HepG2 (cell line): ENCODE results near the gene UGGT1. TPM values are rescaled to one million over a fixed set of nuclear protein-coding genes. Genes with fewer than 3 reads are reported as not detected.

ENCODE experiments used
- DPF2 ChIP-seq: sonication (generic); formaldehyde crosslinking; IDR thresholded peaks from 2 replicates; pipeline ENCODE4 v1.4.0; 2020; ENCODE audit warnings: mild to moderate bottlenecking, low read depth, missing genetic modification reagents, borderline replicate concordance
- FOXP1 ChIP-seq, 2 experiments: fragments of 450-650 bp in 1 of 2; IDR thresholded peaks; 2 replicates each; pipeline ENCODE4 v1.6.1; 2017 to 2018; ENCODE audit warnings: antibody characterized with exemption in 1 of 2
- GFI1 ChIP-seq: sonication (generic); formaldehyde crosslinking; IDR thresholded peaks from 2 replicates; pipeline ENCODE4 v1.5.0; 2020; ENCODE audit warnings: missing genetic modification reagents, mild to moderate bottlenecking, borderline replicate concordance
- IKZF4 ChIP-seq: sonication (generic); formaldehyde crosslinking; IDR thresholded peaks from 2 replicates; pipeline ENCODE4 v1.5.1; 2020; ENCODE audit warnings: borderline replicate concordance, mild to moderate bottlenecking, low read depth, missing genetic modification reagents; ENCODE audit errors: not compliant biosample characterization
- KDM4B ChIP-seq: sonication (generic); formaldehyde crosslinking; IDR thresholded peaks from 2 replicates; pipeline ENCODE4 v1.4.0; 2020; ENCODE audit warnings: missing genetic modification reagents
- NR1H2 ChIP-seq: sonication (generic); formaldehyde crosslinking; IDR thresholded peaks from 2 replicates; pipeline ENCODE4 v1.8.1; 2022; ENCODE audit warnings: low read depth, missing genetic modification reagents, borderline replicate concordance
- WIZ ChIP-seq: sonication (generic); formaldehyde crosslinking; IDR thresholded peaks from 2 replicates; pipeline ENCODE4 v1.5.1; 2020; ENCODE audit warnings: mild to moderate bottlenecking, missing genetic modification reagents
- ZBTB7A ChIP-seq: sonication (generic); formaldehyde crosslinking; IDR thresholded peaks from 2 replicates; pipeline ENCODE4 v1.8.0; 2022; ENCODE audit warnings: mild to moderate bottlenecking, missing genetic modification reagents
- ZFP37 ChIP-seq: sonication (generic); formaldehyde crosslinking; IDR thresholded peaks from 2 replicates; pipeline ENCODE4 v1.4.0; 2020; ENCODE audit warnings: missing genetic modification reagents, borderline replicate concordance
- ZKSCAN1 ChIP-seq: fragments of 150-350 bp; IDR thresholded peaks from 2 replicates; pipeline ENCODE4 v1.6.1; 2014; ENCODE audit warnings: low read length
- ZNF432 ChIP-seq: sonication (generic); formaldehyde crosslinking; IDR thresholded peaks from 2 replicates; pipeline ENCODE4 v1.5.0; 2020; ENCODE audit warnings: missing genetic modification reagents, mild to moderate bottlenecking, borderline replicate concordance
- ZNF510 ChIP-seq: sonication (generic); formaldehyde crosslinking; IDR thresholded peaks from 2 replicates; pipeline ENCODE4 v1.4.0; 2020; ENCODE audit warnings: low read depth, mild to moderate bottlenecking, missing genetic modification reagents
- polyA plus RNA-seq, 8 experiments: library from polyadenylated mRNA; depleted of rRNA in 3 of 8; stranded (reverse) in 7 of 8; unstranded in 1 of 8; fragments of >200 nt; fragmentation: Illumina TruSeq in 4 of 8; extraction: Trizol in 4 of 8; gene quantifications; 2 replicates each; pipeline versions ENCODE4 v1.2.1 to v1.2.3, GENCODE V29; 2011 to 2016; ENCODE audit warnings: low read depth in 4 of 8, missing spikeins in 1 of 8, mixed read lengths in 1 of 8; ENCODE audit not compliant: insufficient read depth in 1 of 8
- total RNA-seq, 5 experiments: library from RNA; depleted of rRNA; stranded (reverse); fragments of >200 nt; fragmentation: Illumina TruSeq; extraction: Trizol; gene quantifications; 2 replicates each; pipeline ENCODE4 v1.2.3, GENCODE V29; 2016; ENCODE audit warnings: low read depth in 1 of 5
- TF ChIP-seq, protein P1 (sequence below): sonication (generic); formaldehyde crosslinking; IDR thresholded peaks from 2 replicates; pipeline ENCODE4 v1.9.0; 2021; ENCODE audit warnings: missing genetic modification reagents, borderline replicate concordance
- TF ChIP-seq, protein P2 (sequence below): sonication (generic); formaldehyde crosslinking; IDR thresholded peaks from 2 replicates; pipeline ENCODE4 v1.4.0; 2020; ENCODE audit warnings: missing genetic modification reagents
- TF ChIP-seq, protein P3 (sequence below): sonication (generic); formaldehyde crosslinking; IDR thresholded peaks from 2 replicates; pipeline ENCODE4 v1.4.0; 2020; ENCODE audit warnings: missing genetic modification reagents, borderline replicate concordance
- TF ChIP-seq, protein P4 (sequence below): sonication (generic); formaldehyde crosslinking; IDR thresholded peaks from 2 replicates; pipeline ENCODE4 v1.4.0; 2020; ENCODE audit warnings: missing genetic modification reagents
- TF ChIP-seq, protein P5 (sequence below): sonication (generic); formaldehyde crosslinking; IDR thresholded peaks from 2 replicates; pipeline ENCODE4 v1.5.0; 2020; ENCODE audit warnings: missing genetic modification reagents

UGGT1 gene
- total and polyA plus RNA-seq, 2 of the 13 experiments (the other 11 are each of a cell fraction or from before 2014, with no cell fraction given) = 35.8 to 83.2 TPM

DNA sequence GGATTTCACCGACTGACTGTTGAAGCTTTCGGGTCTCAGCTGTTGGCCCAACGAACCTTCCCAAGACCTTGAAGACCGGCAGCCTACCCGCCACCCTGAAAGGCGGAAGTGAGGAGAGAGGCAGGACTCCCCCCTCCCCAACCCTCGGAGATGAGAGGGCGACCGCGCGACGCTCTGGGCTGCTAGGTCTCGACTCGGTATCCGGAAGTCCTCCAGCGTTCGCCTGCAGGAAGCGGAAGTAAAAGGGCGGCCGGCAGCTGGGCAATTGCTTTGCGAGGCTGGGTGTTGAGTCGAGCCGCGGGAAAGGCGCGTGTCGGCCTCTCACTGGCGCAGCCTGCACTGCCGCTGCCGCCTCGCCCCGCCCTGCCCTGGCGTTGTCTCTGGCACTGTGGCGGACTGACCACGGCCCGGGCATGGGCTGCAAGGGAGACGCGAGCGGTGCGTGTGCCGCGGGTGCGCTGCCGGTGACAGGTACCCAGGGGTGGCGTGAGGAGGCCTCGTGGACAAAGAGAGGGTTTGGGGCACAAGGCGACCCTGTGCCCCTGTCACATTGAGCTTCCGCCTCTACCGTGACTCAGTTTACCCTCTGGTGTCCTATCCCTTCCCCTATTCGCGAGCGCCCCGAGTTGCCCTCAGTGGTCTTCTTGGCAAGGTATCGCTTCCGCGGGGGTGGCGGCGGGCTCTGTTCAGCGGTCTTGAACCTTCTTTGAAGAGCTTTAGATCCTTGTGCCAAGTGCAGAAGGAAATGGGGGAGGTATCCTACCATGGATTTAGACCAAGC is at the start of gene UGGT1 (continued):
- TF ChIP-seq, protein P1, sequence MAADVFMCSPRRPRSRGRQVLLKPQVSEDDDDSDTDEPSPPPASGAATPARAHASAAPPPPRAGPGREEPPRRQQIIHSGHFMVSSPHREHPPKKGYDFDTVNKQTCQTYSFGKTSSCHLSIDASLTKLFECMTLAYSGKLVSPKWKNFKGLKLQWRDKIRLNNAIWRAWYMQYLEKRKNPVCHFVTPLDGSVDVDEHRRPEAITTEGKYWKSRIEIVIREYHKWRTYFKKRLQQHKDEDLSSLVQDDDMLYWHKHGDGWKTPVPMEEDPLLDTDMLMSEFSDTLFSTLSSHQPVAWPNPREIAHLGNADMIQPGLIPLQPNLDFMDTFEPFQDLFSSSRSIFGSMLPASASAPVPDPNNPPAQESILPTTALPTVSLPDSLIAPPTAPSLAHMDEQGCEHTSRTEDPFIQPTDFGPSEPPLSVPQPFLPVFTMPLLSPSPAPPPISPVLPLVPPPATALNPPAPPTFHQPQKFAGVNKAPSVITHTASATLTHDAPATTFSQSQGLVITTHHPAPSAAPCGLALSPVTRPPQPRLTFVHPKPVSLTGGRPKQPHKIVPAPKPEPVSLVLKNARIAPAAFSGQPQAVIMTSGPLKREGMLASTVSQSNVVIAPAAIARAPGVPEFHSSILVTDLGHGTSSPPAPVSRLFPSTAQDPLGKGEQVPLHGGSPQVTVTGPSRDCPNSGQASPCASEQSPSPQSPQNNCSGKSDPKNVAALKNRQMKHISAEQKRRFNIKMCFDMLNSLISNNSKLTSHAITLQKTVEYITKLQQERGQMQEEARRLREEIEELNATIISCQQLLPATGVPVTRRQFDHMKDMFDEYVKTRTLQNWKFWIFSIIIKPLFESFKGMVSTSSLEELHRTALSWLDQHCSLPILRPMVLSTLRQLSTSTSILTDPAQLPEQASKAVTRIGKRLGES = no peak
- 0 out of 2 replicates have a peak, but pooled peaks have one; percentile 26 for TF ChIP-seq DPF2 (CRISPR knock-in tag)
- TF ChIP-seq IKZF4 = peak; percentile 64
- TF ChIP-seq FOXP1 (IDR thresholded peaks at IDR 0.05) = no peak
- no peak; the same call in 1 of the 2 replicates for TF ChIP-seq FOXP1 (CRISPR knock-in tag; IDR thresholded peaks at IDR 0.05)
- TF ChIP-seq, protein P2, sequence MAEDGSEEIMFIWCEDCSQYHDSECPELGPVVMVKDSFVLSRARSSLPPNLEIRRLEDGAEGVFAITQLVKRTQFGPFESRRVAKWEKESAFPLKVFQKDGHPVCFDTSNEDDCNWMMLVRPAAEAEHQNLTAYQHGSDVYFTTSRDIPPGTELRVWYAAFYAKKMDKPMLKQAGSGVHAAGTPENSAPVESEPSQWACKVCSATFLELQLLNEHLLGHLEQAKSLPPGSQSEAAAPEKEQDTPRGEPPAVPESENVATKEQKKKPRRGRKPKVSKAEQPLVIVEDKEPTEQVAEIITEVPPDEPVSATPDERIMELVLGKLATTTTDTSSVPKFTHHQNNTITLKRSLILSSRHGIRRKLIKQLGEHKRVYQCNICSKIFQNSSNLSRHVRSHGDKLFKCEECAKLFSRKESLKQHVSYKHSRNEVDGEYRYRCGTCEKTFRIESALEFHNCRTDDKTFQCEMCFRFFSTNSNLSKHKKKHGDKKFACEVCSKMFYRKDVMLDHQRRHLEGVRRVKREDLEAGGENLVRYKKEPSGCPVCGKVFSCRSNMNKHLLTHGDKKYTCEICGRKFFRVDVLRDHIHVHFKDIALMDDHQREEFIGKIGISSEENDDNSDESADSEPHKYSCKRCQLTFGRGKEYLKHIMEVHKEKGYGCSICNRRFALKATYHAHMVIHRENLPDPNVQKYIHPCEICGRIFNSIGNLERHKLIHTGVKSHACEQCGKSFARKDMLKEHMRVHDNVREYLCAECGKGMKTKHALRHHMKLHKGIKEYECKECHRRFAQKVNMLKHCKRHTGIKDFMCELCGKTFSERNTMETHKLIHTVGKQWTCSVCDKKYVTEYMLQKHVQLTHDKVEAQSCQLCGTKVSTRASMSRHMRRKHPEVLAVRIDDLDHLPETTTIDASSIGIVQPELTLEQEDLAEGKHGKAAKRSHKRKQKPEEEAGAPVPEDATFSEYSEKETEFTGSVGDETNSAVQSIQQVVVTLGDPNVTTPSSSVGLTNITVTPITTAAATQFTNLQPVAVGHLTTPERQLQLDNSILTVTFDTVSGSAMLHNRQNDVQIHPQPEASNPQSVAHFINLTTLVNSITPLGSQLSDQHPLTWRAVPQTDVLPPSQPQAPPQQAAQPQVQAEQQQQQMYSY (CRISPR knock-in tag) = no peak
- TF ChIP-seq WIZ = peak; percentile 72
- TF ChIP-seq NR1H2 (CRISPR knock-in tag) = no peak
- TF ChIP-seq KDM4B = 0 out of 2 replicates have a peak, but pooled peaks have one; percentile 35
- no peak for TF ChIP-seq ZKSCAN1
- TF ChIP-seq ZNF432 (CRISPR knock-in tag) = no peak
- TF ChIP-seq, protein P3, sequence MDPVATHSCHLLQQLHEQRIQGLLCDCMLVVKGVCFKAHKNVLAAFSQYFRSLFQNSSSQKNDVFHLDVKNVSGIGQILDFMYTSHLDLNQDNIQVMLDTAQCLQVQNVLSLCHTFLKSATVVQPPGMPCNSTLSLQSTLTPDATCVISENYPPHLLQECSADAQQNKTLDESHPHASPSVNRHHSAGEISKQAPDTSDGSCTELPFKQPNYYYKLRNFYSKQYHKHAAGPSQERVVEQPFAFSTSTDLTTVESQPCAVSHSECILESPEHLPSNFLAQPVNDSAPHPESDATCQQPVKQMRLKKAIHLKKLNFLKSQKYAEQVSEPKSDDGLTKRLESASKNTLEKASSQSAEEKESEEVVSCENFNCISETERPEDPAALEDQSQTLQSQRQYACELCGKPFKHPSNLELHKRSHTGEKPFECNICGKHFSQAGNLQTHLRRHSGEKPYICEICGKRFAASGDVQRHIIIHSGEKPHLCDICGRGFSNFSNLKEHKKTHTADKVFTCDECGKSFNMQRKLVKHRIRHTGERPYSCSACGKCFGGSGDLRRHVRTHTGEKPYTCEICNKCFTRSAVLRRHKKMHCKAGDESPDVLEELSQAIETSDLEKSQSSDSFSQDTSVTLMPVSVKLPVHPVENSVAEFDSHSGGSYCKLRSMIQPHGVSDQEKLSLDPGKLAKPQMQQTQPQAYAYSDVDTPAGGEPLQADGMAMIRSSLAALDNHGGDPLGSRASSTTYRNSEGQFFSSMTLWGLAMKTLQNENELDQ (CRISPR knock-in tag) = no peak
- TF ChIP-seq GFI1 (CRISPR knock-in tag) = peak; percentile 84
- TF ChIP-seq, protein P4, sequence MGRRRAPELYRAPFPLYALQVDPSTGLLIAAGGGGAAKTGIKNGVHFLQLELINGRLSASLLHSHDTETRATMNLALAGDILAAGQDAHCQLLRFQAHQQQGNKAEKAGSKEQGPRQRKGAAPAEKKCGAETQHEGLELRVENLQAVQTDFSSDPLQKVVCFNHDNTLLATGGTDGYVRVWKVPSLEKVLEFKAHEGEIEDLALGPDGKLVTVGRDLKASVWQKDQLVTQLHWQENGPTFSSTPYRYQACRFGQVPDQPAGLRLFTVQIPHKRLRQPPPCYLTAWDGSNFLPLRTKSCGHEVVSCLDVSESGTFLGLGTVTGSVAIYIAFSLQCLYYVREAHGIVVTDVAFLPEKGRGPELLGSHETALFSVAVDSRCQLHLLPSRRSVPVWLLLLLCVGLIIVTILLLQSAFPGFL (CRISPR knock-in tag) = no peak
- peak; percentile 78 for TF ChIP-seq ZBTB7A (CRISPR knock-in tag)
- TF ChIP-seq, protein P5, sequence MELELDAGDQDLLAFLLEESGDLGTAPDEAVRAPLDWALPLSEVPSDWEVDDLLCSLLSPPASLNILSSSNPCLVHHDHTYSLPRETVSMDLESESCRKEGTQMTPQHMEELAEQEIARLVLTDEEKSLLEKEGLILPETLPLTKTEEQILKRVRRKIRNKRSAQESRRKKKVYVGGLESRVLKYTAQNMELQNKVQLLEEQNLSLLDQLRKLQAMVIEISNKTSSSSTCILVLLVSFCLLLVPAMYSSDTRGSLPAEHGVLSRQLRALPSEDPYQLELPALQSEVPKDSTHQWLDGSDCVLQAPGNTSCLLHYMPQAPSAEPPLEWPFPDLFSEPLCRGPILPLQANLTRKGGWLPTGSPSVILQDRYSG (CRISPR knock-in tag) = no peak
- TF ChIP-seq ZFP37 (CRISPR knock-in tag) = no peak
- 0 out of 2 replicates have a peak, but pooled peaks have one; percentile 35 for TF ChIP-seq ZNF510
